A549 (cell line): ENCODE results near the gene CD46. TPM values are rescaled to one million over a fixed set of nuclear protein-coding genes. Genes with fewer than 3 reads are reported as not detected.

Experiments used
- ATAC-seq, 2 experiments: fragments of 200-7000 bp in 1 of 2; fragments of >200 bp in 1 of 2; cut with Nextera tagmentation in 1 of 2; cut with Tn5 transposase in 1 of 2; 3 replicates each; pipeline versions ENCODE4 v1.8.0 to v1.9.1; 2018 to 2020; ENCODE audit warnings: mild to moderate bottlenecking in 1 of 2, moderate library complexity in 1 of 2
- CTCF ChIA-PET: fragments of 300-600 bp; sonication (Branson Sonifier 250); formaldehyde crosslinking; extraction: SDS; loops from one replicate; lab custom pipeline; 2021; ENCODE audit warnings: antibody characterized with exemption, inconsistent platforms; lab: Yijun Ruan, JAX
- POLR2A ChIA-PET: fragments of 350-600 bp; formaldehyde crosslinking; extraction: SDS; loops from one replicate; lab custom pipeline; 2021; ENCODE audit warnings: antibody characterized with exemption, inconsistent platforms; lab: Yijun Ruan, JAX
- DNase-seq, 2 experiments: peaks; one replicate each; pipeline versions ENCODE4 v3.0.0 to v3.0.0-alpha.2; 2011 to 2016; ENCODE audit warnings: low read depth in 1 of 2, low spot score in 1 of 2
- FAIRE-seq: peaks from 2 replicates; lab custom pipeline; 2011; peaks lifted over from hg19 to GRCh38; lab: Jason Lieb, UNC
- H3K27ac ChIP-seq, 2 experiments: fragments of >200 bp; sonication (Bioruptor Twin); formaldehyde crosslinking; 3 replicates each; pipeline ENCODE4 v1.5.1; 2016 to 2017
- H3K4me1 ChIP-seq: fragments of >200 bp; sonication (Bioruptor Twin); formaldehyde crosslinking; 3 replicates; pipeline ENCODE4 v1.6.1; 2016
- H3K4me2 ChIP-seq: fragments of >200 bp; sonication (Bioruptor Twin); formaldehyde crosslinking; 3 replicates; pipeline ENCODE4 v1.6.1; 2016
- H3K4me3 ChIP-seq: fragments of >200 bp; sonication (Bioruptor Twin); formaldehyde crosslinking; 3 replicates; pipeline ENCODE4 v1.5.1; 2016
- H3K9me3 ChIP-seq: fragments of >200 bp; sonication (Bioruptor Twin); formaldehyde crosslinking; 3 replicates; pipeline ENCODE4 v1.6.1; 2016
- ATOH8 ChIP-seq: fragments of 250-450 bp; sonication (Bioruptor Pico); IDR thresholded peaks from 2 replicates; pipeline ENCODE4 v1.5.0; 2020; ENCODE audit warnings: low read depth, mild to moderate bottlenecking, moderate library complexity
- BHLHE40 ChIP-seq: IDR thresholded peaks from 2 replicates; pipeline ENCODE4 v1.6.1; 2012; ENCODE audit warnings: low read depth, low read length, inconsistent platforms
- CBX2 ChIP-seq: fragments of 200-600 bp; sonication (generic); IDR thresholded peaks from 2 replicates; pipeline ENCODE4 v1.6.1; 2016; ENCODE audit warnings: low read depth, mild to moderate bottlenecking, borderline replicate concordance
- CEBPB ChIP-seq, 2 experiments: fragments of >200 bp in 1 of 2; sonication (Bioruptor Twin) in 1 of 2; formaldehyde crosslinking in 1 of 2; IDR thresholded peaks; 2 replicates each; pipeline ENCODE4 v1.6.1; 2012 to 2016
- CHD4 ChIP-seq: fragments of 200-600 bp; sonication (generic); IDR thresholded peaks from 2 replicates; pipeline ENCODE4 v1.6.1; 2016; ENCODE audit warnings: antibody characterized with exemption, mild to moderate bottlenecking, borderline replicate concordance
- EHF ChIP-seq: fragments of 250-450 bp; sonication (Bioruptor Pico); IDR thresholded peaks from 2 replicates; pipeline ENCODE4 v1.5.0; 2020; ENCODE audit warnings: mild to moderate bottlenecking
- EHMT2 ChIP-seq: fragments of 200-600 bp; sonication (generic); IDR thresholded peaks from 2 replicates; pipeline ENCODE4 v1.6.1; 2016; ENCODE audit warnings: antibody characterized with exemption, low read depth, mild to moderate bottlenecking, moderate library complexity
- FOSB ChIP-seq: fragments of 250-450 bp; sonication (Bioruptor Pico); IDR thresholded peaks from 2 replicates; pipeline ENCODE4 v1.5.0; 2020; ENCODE audit warnings: mild to moderate bottlenecking, moderate library complexity
- FOSL2 ChIP-seq, 2 experiments: fragments of 450-650 bp in 1 of 2; fragments of >200 bp in 1 of 2; sonication (Bioruptor Twin) in 1 of 2; formaldehyde crosslinking; IDR thresholded peaks; 2 replicates each; pipeline versions ENCODE4 v1.5.0 to v1.6.1; 2016 to 2020; ENCODE audit warnings: mild to moderate bottlenecking in 1 of 2, moderate library complexity in 1 of 2
- FOXS1 ChIP-seq: fragments of 250-450 bp; sonication (Bioruptor Pico); IDR thresholded peaks from 2 replicates; pipeline ENCODE4 v1.5.0; 2020; ENCODE audit warnings: mild to moderate bottlenecking, moderate library complexity
- HDAC2 ChIP-seq: fragments of 200-600 bp; sonication (generic); IDR thresholded peaks from 2 replicates; pipeline ENCODE4 v1.6.1; 2016
- HOXA7 ChIP-seq: fragments of 250-450 bp; sonication (Bioruptor Pico); IDR thresholded peaks from 2 replicates; pipeline ENCODE4 v1.5.0; 2020; ENCODE audit warnings: mild to moderate bottlenecking, moderate library complexity
- HOXB13 ChIP-seq: fragments of 250-450 bp; sonication (Bioruptor Pico); IDR thresholded peaks from 2 replicates; pipeline ENCODE4 v1.5.0; 2020; ENCODE audit warnings: low read depth, mild to moderate bottlenecking, moderate library complexity
- KDM1A ChIP-seq: fragments of 200-600 bp; sonication (generic); IDR thresholded peaks from 2 replicates; pipeline ENCODE4 v1.6.1; 2016; ENCODE audit warnings: low read depth, mild to moderate bottlenecking
- KDM5A ChIP-seq: fragments of 200-600 bp; sonication (generic); IDR thresholded peaks from 2 replicates; pipeline ENCODE4 v1.6.1; 2016; ENCODE audit warnings: antibody characterized with exemption, mild to moderate bottlenecking
- MAFK ChIP-seq: fragments of 450-650 bp; IDR thresholded peaks from 2 replicates; pipeline ENCODE4 v1.6.1; 2014; ENCODE audit not compliant: partially characterized antibody
- MAX ChIP-seq: IDR thresholded peaks from 2 replicates; pipeline ENCODE4 v1.6.1; 2012
- MAZ ChIP-seq: fragments of 150-350 bp; IDR thresholded peaks from 2 replicates; pipeline ENCODE4 v1.6.1; 2014; ENCODE audit warnings: antibody characterized with exemption, low read depth, low read length, borderline replicate concordance
- NPAS2 ChIP-seq: fragments of 250-450 bp; sonication (Bioruptor Pico); IDR thresholded peaks from 2 replicates; pipeline ENCODE4 v1.8.0; 2022; ENCODE audit warnings: mild to moderate bottlenecking, moderate library complexity, borderline replicate concordance
- PHF8 ChIP-seq: fragments of 200-600 bp; sonication (generic); IDR thresholded peaks from 2 replicates; pipeline ENCODE4 v1.6.1; 2016; ENCODE audit warnings: low read depth, mild to moderate bottlenecking, antibody characterized with exemption, moderate library complexity, borderline replicate concordance
- POLR2AphosphoS2 ChIP-seq: conservative IDR thresholded peaks from 2 replicates; pipeline ENCODE4 v1.6.1; 2012; ENCODE audit warnings: low read length, improper control_type of control experiment, inconsistent platforms
- RAD21 ChIP-seq, 2 experiments: fragments of >200 bp in 1 of 2; sonication (Bioruptor Twin) in 1 of 2; formaldehyde crosslinking in 1 of 2; IDR thresholded peaks in 1 of 2; conservative IDR thresholded peaks in 1 of 2; 2 replicates in 1 of 2; 3 replicates in 1 of 2; pipeline ENCODE4 v1.6.1; 2012 to 2018; ENCODE audit warnings: inconsistent platforms in 1 of 2
- RARB ChIP-seq: fragments of 250-450 bp; sonication (Bioruptor Pico); IDR thresholded peaks from 2 replicates; pipeline ENCODE4 v1.8.0; 2021; ENCODE audit warnings: mild to moderate bottlenecking, moderate library complexity
- RFX5 ChIP-seq: fragments of 450-650 bp; IDR thresholded peaks from 2 replicates; pipeline ENCODE4 v1.7.1; 2014; ENCODE audit warnings: antibody characterized with exemption, mild to moderate bottlenecking, moderate library complexity
- RNF2 ChIP-seq: fragments of 200-600 bp; sonication (generic); IDR thresholded peaks from 2 replicates; pipeline ENCODE4 v1.6.1; 2016; ENCODE audit warnings: low read depth, mild to moderate bottlenecking, antibody characterized with exemption, moderate library complexity, borderline replicate concordance
- SMC3 ChIP-seq: fragments of >200 bp; sonication (Bioruptor Twin); formaldehyde crosslinking; IDR thresholded peaks from 3 replicates; pipeline ENCODE4 v1.6.1; 2018; ENCODE audit warnings: inconsistent platforms
- ZC3H11A ChIP-seq: fragments of 450-650 bp; IDR thresholded peaks from 2 replicates; pipeline ENCODE4 v1.6.1; 2014; ENCODE audit warnings: antibody characterized with exemption, mild to moderate bottlenecking
- ZNF302 ChIP-seq: fragments of 250-450 bp; sonication (Bioruptor Pico); IDR thresholded peaks from 2 replicates; pipeline ENCODE4 v1.9.0; 2021; ENCODE audit warnings: inconsistent platforms, mild to moderate bottlenecking, moderate library complexity
- WGBS: methylation state at CpG from one replicate; pipeline ENCODE4 v1.1.6; 2017; ENCODE audit errors: missing lambda C conversion rate; 5-methylcytosine and 5-hydroxymethylcytosine counted together
- polyA plus RNA-seq, 4 experiments: library from polyadenylated mRNA; depleted of rRNA in 3 of 4; stranded (reverse); fragments of >200 nt; fragmentation: RNase III in 1 of 4; extraction: RNeasy Plus Mini Kit Qiagen cat#74134 plus additional on column Dnase treatment in 1 of 4; gene quantifications; 2 replicates in 3 of 4; 3 replicates in 1 of 4; pipeline ENCODE4 v1.2.3, GENCODE V29; 2011 to 2017
- TF ChIP-seq, protein P1 (sequence below): fragments of 250-450 bp; sonication (Bioruptor Pico); IDR thresholded peaks from 2 replicates; pipeline ENCODE4 v1.5.0; 2021; ENCODE audit warnings: mild to moderate bottlenecking, moderate library complexity, borderline replicate concordance
- TF ChIP-seq, protein P2 (sequence below): fragments of 450-650 bp; IDR thresholded peaks from 2 replicates; pipeline ENCODE4 v1.6.1; 2014; ENCODE audit warnings: antibody characterized with exemption
- TF ChIP-seq, protein P3 (sequence below): IDR thresholded peaks from 2 replicates; pipeline ENCODE4 v1.6.1; 2012

CD46 gene
- polyA plus RNA-seq, 2 of the 4 experiments (the other 2 are of a cell fraction), result 142 to 239 TPM

- TF ChIP-seq PHF8 (no peak), EHF (no peak)
These were observed 62.1 kb downstream of the CD46 start (continued) for GRCh38 chr1:207813946-207814345.

DNA sequence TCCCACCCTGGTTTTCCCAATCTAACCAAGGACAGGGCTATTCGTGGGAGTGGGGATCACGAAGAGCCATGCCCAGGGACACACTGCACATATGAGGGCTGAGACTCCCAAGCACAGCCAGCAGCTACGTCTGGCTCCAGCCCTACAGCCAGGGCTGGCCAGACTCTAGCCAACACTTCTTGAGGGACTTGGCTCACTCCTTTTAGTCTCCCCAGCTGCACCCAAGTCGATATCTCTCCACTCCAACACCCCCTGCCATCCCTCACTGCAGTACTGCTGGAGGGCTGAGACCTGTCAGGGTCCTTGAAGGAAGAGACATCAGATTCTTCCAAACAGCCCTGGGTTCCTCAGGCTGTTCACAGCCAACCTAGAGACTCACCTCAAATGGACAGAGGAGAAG, 62.6 kb downstream of the CD46 start:
- WGBS, result 79% methylated on average over 4 of the region's 4 CpGs
- ChIA-PET POLR2A (interaction anchor here (0.7 kb wide), 1 partner anchor 9 kb away, joined by 3 read pairs; no protein-coding TSS in a partner anchor), CTCF (interaction anchor here (1.0 kb wide), 1 partner anchor 9 kb away, joined by 3 read pairs; no protein-coding TSS in a partner anchor)
- TF ChIP-seq HDAC2 (no peak), RNF2 (no peak), KDM1A (no peak), PHF8 (no peak), POLR2AphosphoS2 (no peak), RFX5 (no peak), HOXA7 (CRISPR knock-in tag) (no peak), MAX (no peak), FOSB (CRISPR knock-in tag) (no peak), KDM5A (no peak), ZC3H11A (no peak), CHD4 (no peak), RAD21 (conservative IDR thresholded peaks at IDR 0.05 in 1 of 2, IDR thresholded peaks at IDR 0.05 in 1 of 2) (no peak), ATOH8 (no peak)
- TF ChIP-seq, protein P1, sequence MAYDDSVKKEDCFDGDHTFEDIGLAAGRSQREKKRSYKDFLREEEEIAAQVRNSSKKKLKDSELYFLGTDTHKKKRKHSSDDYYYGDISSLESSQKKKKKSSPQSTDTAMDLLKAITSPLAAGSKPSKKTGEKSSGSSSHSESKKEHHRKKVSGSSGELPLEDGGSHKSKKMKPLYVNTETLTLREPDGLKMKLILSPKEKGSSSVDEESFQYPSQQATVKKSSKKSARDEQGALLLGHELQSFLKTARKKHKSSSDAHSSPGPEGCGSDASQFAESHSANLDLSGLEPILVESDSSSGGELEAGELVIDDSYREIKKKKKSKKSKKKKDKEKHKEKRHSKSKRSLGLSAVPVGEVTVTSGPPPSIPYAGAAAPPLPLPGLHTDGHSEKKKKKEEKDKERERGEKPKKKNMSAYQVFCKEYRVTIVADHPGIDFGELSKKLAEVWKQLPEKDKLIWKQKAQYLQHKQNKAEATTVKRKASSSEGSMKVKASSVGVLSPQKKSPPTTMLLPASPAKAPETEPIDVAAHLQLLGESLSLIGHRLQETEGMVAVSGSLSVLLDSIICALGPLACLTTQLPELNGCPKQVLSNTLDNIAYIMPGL, result no peak
- TF ChIP-seq, protein P2, sequence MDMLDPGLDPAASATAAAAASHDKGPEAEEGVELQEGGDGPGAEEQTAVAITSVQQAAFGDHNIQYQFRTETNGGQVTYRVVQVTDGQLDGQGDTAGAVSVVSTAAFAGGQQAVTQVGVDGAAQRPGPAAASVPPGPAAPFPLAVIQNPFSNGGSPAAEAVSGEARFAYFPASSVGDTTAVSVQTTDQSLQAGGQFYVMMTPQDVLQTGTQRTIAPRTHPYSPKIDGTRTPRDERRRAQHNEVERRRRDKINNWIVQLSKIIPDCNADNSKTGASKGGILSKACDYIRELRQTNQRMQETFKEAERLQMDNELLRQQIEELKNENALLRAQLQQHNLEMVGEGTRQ, result no peak
- DNase-seq, result no peak
- Histone ChIP-seq H3K9me3 (no peaks in the 10 kb centered on the region), H3K4me1 (peaks cover 18% of the 10 kb centered on the region), H3K4me2 (no peak overlapping the region), H3K27ac (no peak overlapping the region), H3K4me3 (no peak overlapping the region)
- no peak for FAIRE-seq
- no peak for ATAC-seq

DNA sequence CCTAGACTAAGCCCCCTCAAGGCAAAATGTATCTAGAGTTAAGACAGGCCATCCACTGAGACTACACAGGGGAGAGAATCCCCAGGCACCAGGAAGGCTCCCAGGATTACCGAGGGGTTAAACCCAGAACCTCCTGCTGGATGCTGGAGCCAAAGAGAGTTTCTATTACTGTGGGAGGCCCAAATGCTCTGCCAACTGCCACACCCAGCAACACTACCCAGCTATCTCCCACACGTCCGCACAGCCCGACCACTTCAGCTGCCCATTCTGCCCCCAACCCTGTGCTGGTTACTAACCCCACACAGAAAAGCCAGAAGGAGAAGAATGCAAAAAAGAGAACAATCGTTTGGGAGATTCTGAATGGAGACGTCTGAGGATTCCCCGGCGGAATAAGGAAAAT, 63.6 kb downstream of the CD46 start:
- H3K4me3 ChIP-seq, result no peak overlapping the region
- no peaks in the 10 kb centered on the region for H3K9me3 ChIP-seq
- no peak overlapping the region for H3K4me2 ChIP-seq
- ATAC-seq, result no peak
- no peak for TF ChIP-seq MAZ
- 87% methylated on average over 8 of the region's 8 CpGs for WGBS
- no peak overlapping the region for H3K27ac ChIP-seq
- no peak for FAIRE-seq
- peaks cover 22% of the 10 kb centered on the region for H3K4me1 ChIP-seq
- POLR2A ChIA-PET, result no interaction called here
- CTCF ChIA-PET, result interaction anchor here (16.6 kb wide), 1 partner anchor 54 kb away, joined by 260 read pairs; no protein-coding TSS in a partner anchor
- DNase-seq, result no peak

GRCh38 chr1:207815913-207816291, 64.0 kb downstream of the CD46 start:
- ATAC-seq (no peak), DNase-seq (no peak), FAIRE-seq (no peak)
- CTCF ChIA-PET, result interaction anchor here (16.6 kb wide), 1 partner anchor 53 kb away, joined by 260 read pairs; no protein-coding TSS in a partner anchor
- WGBS, result 93% methylated on average over 2 of the region's 2 CpGs
- Histone ChIP-seq H3K4me3 (no peak overlapping the region), H3K4me1 (peaks cover 22% of the 10 kb centered on the region), H3K4me2 (no peak overlapping the region; the same call in 2 of the 3 replicates), H3K27ac (no peak overlapping the region), H3K9me3 (no peaks in the 10 kb centered on the region)
- TF ChIP-seq ZNF302 (CRISPR knock-in tag) (no peak), FOSL2 (IDR thresholded peaks at IDR 0.05) (no peak), FOSL2 (CRISPR knock-in tag; IDR thresholded peaks at IDR 0.05) (no peak), CHD4 (no peak), FOSB (CRISPR knock-in tag) (no peak), NPAS2 (no peak), RNF2 (no peak), CEBPB (IDR thresholded peaks at IDR 0.05) (no peak), RARB (no peak), CBX2 (no peak), BHLHE40 (no peak), EHMT2 (no peak), HDAC2 (no peak), HOXB13 (no peak), SMC3 (no peak), FOXS1 (CRISPR knock-in tag) (no peak), MAFK (no peak)
- TF ChIP-seq, protein P3, sequence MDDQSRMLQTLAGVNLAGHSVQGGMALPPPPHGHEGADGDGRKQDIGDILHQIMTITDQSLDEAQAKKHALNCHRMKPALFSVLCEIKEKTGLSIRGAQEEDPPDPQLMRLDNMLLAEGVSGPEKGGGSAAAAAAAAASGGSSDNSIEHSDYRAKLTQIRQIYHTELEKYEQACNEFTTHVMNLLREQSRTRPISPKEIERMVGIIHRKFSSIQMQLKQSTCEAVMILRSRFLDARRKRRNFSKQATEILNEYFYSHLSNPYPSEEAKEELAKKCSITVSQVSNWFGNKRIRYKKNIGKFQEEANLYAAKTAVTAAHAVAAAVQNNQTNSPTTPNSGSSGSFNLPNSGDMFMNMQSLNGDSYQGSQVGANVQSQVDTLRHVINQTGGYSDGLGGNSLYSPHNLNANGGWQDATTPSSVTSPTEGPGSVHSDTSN, result no peak
- POLR2A ChIA-PET, result no interaction called here
